GM18870 (cell line): ENCODE results near the gene KDM1B.
"Not testable (repeated sequence)": the region's sequence is repeated elsewhere in the genome, so short reads cannot be mapped to it uniquely, and the experiment has no call there.

Experiments used
- ATAC-seq: cut with Tn5 transposase; IDR thresholded peaks from one replicate; pipeline ENCODE4 v1.9.1; 2021; ENCODE audit warnings: moderate library complexity; ENCODE audit not compliant: unreplicated experiment

Gene KDM1B

GRCh38 chr6:18148304-18149025, 6.8 kb upstream of the KDM1B start:
- no peak for ATAC-seq

GRCh38 chr6:18151391-18151790, 3.8 kb upstream of the KDM1B start:
- not testable (repeated sequence) for ATAC-seq

GRCh38 chr6:18151801-18152200, 3.4 kb upstream of the KDM1B start:
- no peak for ATAC-seq

- no peak for ATAC-seq
Observed at GRCh38 chr6:18153311-18153703, 1.9 kb upstream of the KDM1B start.

- peak; percentile 34 for ATAC-seq
Observed at GRCh38 chr6:18154507-18155149, 594 bp upstream of the KDM1B start, which contains the start of gene TPMT. Gene TPMT (minus strand): TSS chr6:18155077. CDS start chr6:18149127, 5,950 bp downstream.

GRCh38 chr6:18155864-18156421, 721 bp downstream of the KDM1B start:
- ATAC-seq: peak; percentile 48

- ATAC-seq: no peak
Observed at GRCh38 chr6:18160911-18161310, 5.7 kb downstream of the KDM1B start.

- no peak for ATAC-seq
Observed at GRCh38 chr6:18161431-18161830, 6.2 kb downstream of the KDM1B start.

- ATAC-seq: no peak
Observed at GRCh38 chr6:18162401-18162800, 7.2 kb downstream of the KDM1B start.

- ATAC-seq: no peak
Observed at GRCh38 chr6:18165751-18166150, 10.5 kb downstream of the KDM1B start.

- no peak for ATAC-seq
Observed at GRCh38 chr6:18166312-18167036, 11.3 kb downstream of the KDM1B start.

GRCh38 chr6:18168264-18168663, 13.0 kb downstream of the KDM1B start:
- ATAC-seq: no peak

GRCh38 chr6:18171871-18172270, 16.6 kb downstream of the KDM1B start:
- no peak for ATAC-seq

GRCh38 chr6:18176198-18176597, 21.0 kb downstream of the KDM1B start:
- not testable (repeated sequence) for ATAC-seq

GRCh38 chr6:18177286-18177965, 22.2 kb downstream of the KDM1B start:
- no peak for ATAC-seq

GRCh38 chr6:18178960-18179615, 23.9 kb downstream of the KDM1B start:
- no peak for ATAC-seq

- ATAC-seq: no peak
Observed at GRCh38 chr6:18179770-18180356, 24.6 kb downstream of the KDM1B start.

- no peak for ATAC-seq
Observed at GRCh38 chr6:18182568-18182967, 27.3 kb downstream of the KDM1B start.

- ATAC-seq: no peak
Observed at GRCh38 chr6:18183766-18184165, 28.5 kb downstream of the KDM1B start.

- ATAC-seq: no peak
Observed at GRCh38 chr6:18185624-18186023, 30.4 kb downstream of the KDM1B start.
